ENCODE results near the gene NPAS1. TPM values are rescaled to one million over a fixed set of nuclear protein-coding genes. Genes with fewer than 3 reads are reported as not detected.

Gene NPAS1
- total RNA-seq, 1 experiment from 2014 or later = 2.8 TPM

- Histone ChIP-seq H3K4me1 (no peaks in the 10 kb centered on the region), H3K27me3 (replicated peaks; ENCODE audit: control insufficient read depth, insufficient read depth, low read length) (no peaks in the 10 kb centered on the region), H3K36me3 (ENCODE audit: control insufficient read depth, insufficient read depth, low read length) (peaks cover 18% of the 10 kb centered on the region), H3K4me3 (ENCODE audit: low read depth, low read length) (no peak overlapping the region), H3K9me3 (no peaks in the 10 kb centered on the region)
- ChIA-PET POLR2A (no interaction called here), CTCF (interaction anchor here (0.5 kb wide), 1 partner anchor 154 kb away, joined by 3 read pairs; no protein-coding TSS in a partner anchor)
- Mint-ChIP-seq H3K4me3 (ENCODE audit: unreplicated experiment) (no peak overlapping the region), H3K27me3 (ENCODE audit: insufficient read depth, unreplicated experiment) (no peaks in the 10 kb centered on the region), H3K36me3 (ENCODE audit: insufficient read depth, unreplicated experiment) (peaks cover 78% of the 10 kb centered on the region), H3K27ac (ENCODE audit: unreplicated experiment) (no peak overlapping the region), H3K9me3 (ENCODE audit: unreplicated experiment) (no peaks in the 10 kb centered on the region), H3K4me1 (ENCODE audit: low read depth, unreplicated experiment) (peaks cover 5% of the 10 kb centered on the region)
- BruUV-seq (replicated peaks) = no TSS peak
- no peak for DNase-seq
- no peak for TF ChIP-seq CTCF (IDR thresholded peaks at IDR 0.05; ENCODE audit: insufficient read depth in 1 of 2, low read depth in 1 of 2, low read length in 1 of 2, severe bottlenecking in 1 of 2, unreplicated experiment in 1 of 2)
- intact Hi-C loops (cut with micrococcal nuclease; ENCODE audit: unreplicated experiment) = loop anchor here (5.0 kb wide), 1 partner anchor 67 kb away; no protein-coding TSS in a partner anchor
Measured at GRCh38 chr19:46994141-46994686, 25.4 kb upstream of the NPAS1 start.

- no peak overlapping the region for H3K4me3 Mint-ChIP-seq (ENCODE audit: unreplicated experiment)
- no peaks in the 10 kb centered on the region for H3K27me3 Mint-ChIP-seq (ENCODE audit: insufficient read depth, unreplicated experiment)
- intact Hi-C loops (cut with micrococcal nuclease; ENCODE audit: unreplicated experiment) = no loop called here
- ChIA-PET POLR2A (no interaction called here), CTCF (no interaction called here)
- peaks cover 89% of the 10 kb centered on the region for H3K36me3 Mint-ChIP-seq (ENCODE audit: insufficient read depth, unreplicated experiment)
- no peaks in the 10 kb centered on the region for H3K9me3 Mint-ChIP-seq (ENCODE audit: unreplicated experiment)
- no peak overlapping the region for H3K27ac Mint-ChIP-seq (ENCODE audit: unreplicated experiment)
- DNase-seq = no peak
- peaks cover 5% of the 10 kb centered on the region for H3K4me1 Mint-ChIP-seq (ENCODE audit: low read depth, unreplicated experiment)
- BruUV-seq (replicated peaks) = no TSS peak
- H3K4me1 ChIP-seq = no peaks in the 10 kb centered on the region
- no peak overlapping the region for H3K4me3 ChIP-seq (ENCODE audit: low read depth, low read length)
- TF ChIP-seq CTCF (IDR thresholded peaks at IDR 0.05; ENCODE audit: insufficient read depth in 1 of 2, low read depth in 1 of 2, low read length in 1 of 2, severe bottlenecking in 1 of 2, unreplicated experiment in 1 of 2) = no peak
- peaks cover 25% of the 10 kb centered on the region for H3K36me3 ChIP-seq (ENCODE audit: control insufficient read depth, insufficient read depth, low read length)
- no peaks in the 10 kb centered on the region for H3K9me3 ChIP-seq
- no peaks in the 10 kb centered on the region for H3K27me3 ChIP-seq (replicated peaks; ENCODE audit: control insufficient read depth, insufficient read depth, low read length)
Measured at GRCh38 chr19:46995492-46995891, 24.1 kb upstream of the NPAS1 start.

- ChIA-PET POLR2A (interaction anchor here (0.6 kb wide), 1 partner anchor 1321 kb away, joined by 8 read pairs; no protein-coding TSS in a partner anchor), CTCF (no interaction called here)
- BruUV-seq (replicated peaks) = no TSS peak
- H3K36me3 Mint-ChIP-seq (ENCODE audit: insufficient read depth, unreplicated experiment) = peaks cover 88% of the 10 kb centered on the region
- no peaks in the 10 kb centered on the region for H3K4me1 Mint-ChIP-seq (ENCODE audit: low read depth, unreplicated experiment)
- DNase-seq = no peak
- intact Hi-C loops (cut with micrococcal nuclease; ENCODE audit: unreplicated experiment) = no loop called here
- H3K9me3 Mint-ChIP-seq (ENCODE audit: unreplicated experiment) = no peaks in the 10 kb centered on the region
- no peak overlapping the region for H3K27ac Mint-ChIP-seq (ENCODE audit: unreplicated experiment)
- Histone ChIP-seq H3K4me1 (no peaks in the 10 kb centered on the region), H3K9me3 (no peaks in the 10 kb centered on the region), H3K36me3 (ENCODE audit: control insufficient read depth, insufficient read depth, low read length) (peaks cover 12% of the 10 kb centered on the region), H3K27me3 (replicated peaks; ENCODE audit: control insufficient read depth, insufficient read depth, low read length) (no peaks in the 10 kb centered on the region), H3K4me3 (ENCODE audit: low read depth, low read length) (no peak overlapping the region)
- H3K4me3 Mint-ChIP-seq (ENCODE audit: unreplicated experiment) = no peak overlapping the region
- TF ChIP-seq CTCF (IDR thresholded peaks at IDR 0.05; ENCODE audit: insufficient read depth in 1 of 2, low read depth in 1 of 2, low read length in 1 of 2, severe bottlenecking in 1 of 2, unreplicated experiment in 1 of 2) = no peak
- H3K27me3 Mint-ChIP-seq (ENCODE audit: insufficient read depth, unreplicated experiment) = no peaks in the 10 kb centered on the region
Measured at GRCh38 chr19:46998445-46999125, 21.1 kb upstream of the NPAS1 start.
